Upper lobe of left lung (tissue), 6 donors: Measurements from ENCODE around the gene TIRAP. TPM values are rescaled to one million over a fixed set of nuclear protein-coding genes. Genes with fewer than 3 reads are reported as not detected.

Experiments used
- ATAC-seq, 2 donors: fragments of 200-7000 bp; cut with Tn5 transposase; one replicate each; pipeline ENCODE4 v1.9.1; 2022; ENCODE audit warnings: mild to moderate bottlenecking in 2 of 2, moderate library complexity in 2 of 2; ENCODE audit not compliant: low FRiP score in 2 of 2
- DNase-seq, 2 donors: peaks; one replicate each; pipeline ENCODE4 v3.0.0-alpha.2; 2019 to 2020
- H3K27ac ChIP-seq, 4 donors: fragments of 200-600 bp; sonication (generic); one replicate each; pipeline ENCODE4 v1.5.1; 2016 to 2019
- H3K27me3 ChIP-seq, 4 donors: fragments of 200-600 bp; sonication (generic); one replicate each; pipeline ENCODE4 v1.5.1; 2017 to 2019
- H3K36me3 ChIP-seq, 4 donors: fragments of 200-600 bp; sonication (generic); one replicate each; pipeline ENCODE4 v1.5.1; 2016 to 2019
- H3K4me1 ChIP-seq, 4 donors: fragments of 200-600 bp; sonication (generic); one replicate each; pipeline ENCODE4 v1.5.1; 2018 to 2019
- H3K4me3 ChIP-seq, 4 donors: fragments of 200-600 bp; sonication (generic); one replicate each; pipeline ENCODE4 v1.5.1; 2017 to 2019; ENCODE audit warnings: mild to moderate bottlenecking in 2 of 4, moderate library complexity in 1 of 4
- H3K9me3 ChIP-seq, 4 donors: fragments of 200-600 bp; sonication (generic); one replicate each; pipeline ENCODE4 v1.5.1; 2018 to 2019
- CTCF ChIP-seq, 6 experiments: fragments of 450-650 bp in 4 of 6; fragments of 200-600 bp in 2 of 6; sonication (generic) in 2 of 6; IDR thresholded peaks; one replicate each; pipeline ENCODE4 v1.5.1; 2016 to 2019; ENCODE audit warnings: antibody characterized with exemption in 6 of 6
- EP300 ChIP-seq, 4 donors: sonication (generic); formaldehyde crosslinking; IDR thresholded peaks; one replicate each; pipeline ENCODE4 v1.5.1; 2017; ENCODE audit warnings: antibody characterized with exemption in 4 of 4, control low read depth in 2 of 4
- POLR2A ChIP-seq, 4 donors: fragments of 450-650 bp; IDR thresholded peaks; one replicate each; pipeline ENCODE4 v1.5.1; 2016 to 2017; ENCODE audit warnings: antibody characterized with exemption in 4 of 4, mild to moderate bottlenecking in 2 of 4
- POLR2AphosphoS5 ChIP-seq, 2 donors: sonication (generic); formaldehyde crosslinking; IDR thresholded peaks; one replicate each; pipeline ENCODE4 v1.5.1; 2017; ENCODE audit warnings: antibody characterized with exemption in 2 of 2
- WGBS, 2 donors: methylation state at CpG; one replicate each; pipeline ENCODE4 v1.1.5; 2017 to 2018; 5-methylcytosine and 5-hydroxymethylcytosine counted together
- total RNA-seq, 6 donors: library from RNA; depleted of rRNA in 4 of 6; stranded (reverse); fragments of >200 nt in 4 of 6; gene quantifications; one replicate each; pipeline versions ENCODE4 v1.1.0 to v1.2.1, GENCODE V29; 2016 to 2021
- donor health status: DM: no; HTN: no; CAD: no; lungs with moderate emphysema.
- donor health status: DM: no; HTN: yes; CAD: no; lungs with severe emphysema.

The TIRAP gene
- total RNA-seq, 6 donors from 2014 or later, result 9.3 to 14.8 (median 11.6) TPM

DNA sequence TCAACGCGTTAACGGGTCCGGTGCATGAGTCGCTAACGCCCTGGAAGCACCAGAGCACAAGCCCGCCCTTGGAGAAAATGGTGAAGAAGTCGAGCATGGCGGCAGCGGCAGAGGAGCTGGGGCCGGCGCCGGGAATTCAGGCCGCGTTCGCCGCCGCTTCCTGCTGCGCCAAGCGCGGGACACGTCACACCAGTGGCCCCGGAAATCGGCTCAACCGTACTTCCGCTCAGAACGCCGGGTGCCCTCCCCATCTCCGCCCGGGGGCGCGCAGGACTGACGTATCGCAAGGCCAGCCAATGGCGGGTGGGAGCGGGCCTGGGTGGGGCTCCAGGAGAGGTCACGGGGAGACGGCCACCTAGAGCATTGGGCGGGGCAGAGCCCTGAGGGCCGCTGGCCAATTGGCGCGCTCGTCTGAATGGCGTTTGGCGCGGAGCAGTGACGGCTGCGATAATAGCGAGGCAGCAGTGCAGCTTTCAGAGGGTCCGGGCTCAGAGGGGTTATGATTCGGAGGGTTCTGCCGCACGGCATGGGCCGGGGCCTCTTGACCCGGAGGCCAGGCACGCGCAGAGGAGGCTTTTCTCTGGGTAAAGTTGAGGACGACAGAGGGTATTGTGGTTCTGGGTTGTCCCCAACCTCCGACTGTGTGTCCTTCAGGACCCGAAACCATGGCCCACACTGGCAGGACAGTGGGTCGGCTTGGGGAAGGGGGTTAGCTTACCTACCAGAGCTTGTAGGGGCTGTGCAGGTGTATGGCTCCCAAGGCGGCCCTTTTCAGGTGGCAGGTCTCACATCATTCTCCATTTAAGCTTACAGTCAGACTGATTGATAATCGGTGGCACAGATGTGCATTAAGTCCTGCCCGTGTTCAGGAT lies 13.9 kb upstream of the TIRAP start, which contains the start of the genes FOXRED1 and SRPRA:
TSS of gene FOXRED1 (plus strand) at position 447 of the 872 bp plus-strand sequence. CDS start at position 500, 53 bp downstream.
TSS of gene SRPRA (minus strand) at position 188 of the 872 bp plus-strand sequence. CDS start at position 97, 91 bp downstream.
- H3K9me3 ChIP-seq, result no peaks in the 10 kb centered on the region
- H3K36me3 ChIP-seq, result peaks cover 14 to 53% (median 44%) of the 10 kb centered on the region in 4 donors
- DNase-seq, result peak; percentile 99 to 100
- peak within 1 kb of the TSS; percentile 61 to 79 (median 69) for H3K4me3 ChIP-seq
- peak within 1 kb of the TSS; percentile 91 to 97 (median 92) for H3K27ac ChIP-seq
- 0 to 2% methylated on average over 10 to 28 of the region's 64 CpGs for WGBS, 2 donors
- peak; percentile 100 for ATAC-seq
- H3K27me3 ChIP-seq, result no peaks in the 10 kb centered on the region
- peak in 1 of 4 donors; percentile 65 for TF ChIP-seq EP300 (IDR thresholded peaks at IDR 0.05)
- TF ChIP-seq POLR2AphosphoS5 (IDR thresholded peaks at IDR 0.05), result peak; percentile 92 to 95
- TF ChIP-seq CTCF (IDR thresholded peaks at IDR 0.05), result peak in 1 of 6 experiments; percentile 20
- TF ChIP-seq POLR2A (IDR thresholded peaks at IDR 0.05), result peak in 3 of 4 donors; percentile 78 to 91 (median 81)
- peaks cover 13 to 24% (median 17%) of the 10 kb centered on the region in 4 donors for H3K4me1 ChIP-seq

GRCh38 chr11:126277322-126277721 lies 5.6 kb upstream of the TIRAP start:
- H3K36me3 ChIP-seq, result peaks cover 0 to 53% (median 34%) of the 10 kb centered on the region in 4 donors
- WGBS, 2 donors, result 94 to 97% methylated on average over 11 of the region's 11 CpGs
- TF ChIP-seq CTCF (IDR thresholded peaks at IDR 0.05) (no peak), POLR2A (IDR thresholded peaks at IDR 0.05) (no peak), EP300 (IDR thresholded peaks at IDR 0.05) (no peak), POLR2AphosphoS5 (IDR thresholded peaks at IDR 0.05) (no peak)
- no peaks in the 10 kb centered on the region for H3K27me3 ChIP-seq
- no peak overlapping the region for H3K27ac ChIP-seq
- DNase-seq (peak in 1 of 2 donors; percentile 29), ATAC-seq (no peak)
- no peaks in the 10 kb centered on the region for H3K9me3 ChIP-seq
- H3K4me1 ChIP-seq, result peaks cover 14 to 24% (median 19%) of the 10 kb centered on the region in 4 donors
- no peak overlapping the region for H3K4me3 ChIP-seq

- DNase-seq (no peak), ATAC-seq (peak in 1 of 2 donors; percentile 3)
- Histone ChIP-seq H3K4me1 (peaks cover 16 to 27% (median 22%) of the 10 kb centered on the region in 4 donors), H3K27ac (no peak overlapping the region), H3K9me3 (no peaks in the 10 kb centered on the region), H3K27me3 (no peaks in the 10 kb centered on the region), H3K36me3 (peaks cover 0 to 48% (median 31%) of the 10 kb centered on the region in 4 donors), H3K4me3 (no peak overlapping the region)
- TF ChIP-seq CTCF (IDR thresholded peaks at IDR 0.05) (no peak), EP300 (IDR thresholded peaks at IDR 0.05) (no peak), POLR2AphosphoS5 (IDR thresholded peaks at IDR 0.05) (no peak), POLR2A (IDR thresholded peaks at IDR 0.05) (no peak)
- WGBS, 2 donors, result 95 to 96% methylated on average over 4 of the region's 4 CpGs
Observed at GRCh38 chr11:126277780-126278179, 5.1 kb upstream of the TIRAP start.

DNA sequence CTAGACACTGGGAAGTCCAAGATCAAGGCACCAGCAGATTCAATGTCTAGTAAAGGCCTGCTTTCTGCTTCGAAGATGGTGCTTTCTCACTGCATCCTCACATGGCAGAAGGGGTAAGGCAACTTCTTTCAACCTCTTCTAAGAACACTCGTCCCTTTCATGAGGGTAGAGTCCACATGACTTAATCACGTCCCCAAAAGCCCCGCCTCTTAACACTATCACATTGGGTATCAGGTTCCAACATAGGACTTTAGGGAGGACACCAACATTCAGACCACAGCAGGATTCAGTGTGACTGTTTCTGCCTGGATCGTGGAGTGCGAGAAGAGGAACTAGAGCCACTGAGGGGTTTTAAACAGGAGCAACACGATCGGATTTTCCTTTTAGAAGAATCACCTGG lies 3.7 kb upstream of the TIRAP start:
- no peak for DNase-seq
- no peaks in the 10 kb centered on the region for H3K9me3 ChIP-seq
- WGBS, 2 donors, result 80 to 86% methylated on average over 8 of the region's 8 CpGs
- no peak overlapping the region for H3K27ac ChIP-seq
- peaks cover 18 to 37% (median 28%) of the 10 kb centered on the region in 4 donors for H3K4me1 ChIP-seq
- peaks cover 0 to 34% (median 22%) of the 10 kb centered on the region in 4 donors for H3K36me3 ChIP-seq
- TF ChIP-seq POLR2A (IDR thresholded peaks at IDR 0.05) (no peak), POLR2AphosphoS5 (IDR thresholded peaks at IDR 0.05) (no peak), EP300 (IDR thresholded peaks at IDR 0.05) (no peak), CTCF (IDR thresholded peaks at IDR 0.05) (no peak)
- no peak overlapping the region for H3K4me3 ChIP-seq
- no peak for ATAC-seq
- H3K27me3 ChIP-seq, result no peaks in the 10 kb centered on the region
